HuH-7.5 (cell line): ENCODE data around the gene CWF19L2.
"Not testable (repeated sequence)": the region's sequence is repeated elsewhere in the genome, so short reads cannot be mapped to it uniquely, and the experiment has no call there.

ENCODE experiments used
- DNase-seq: peaks from one replicate; pipeline ENCODE4 v3.0.0; 2011; ENCODE audit warnings: low spot score

Gene CWF19L2

GRCh38 chr11:107457558-107458271, at the start of gene CWF19L2:
Gene CWF19L2 (minus strand): TSS chr11:107457825. CDS start chr11:107457816, 9 bp downstream.
- peak; percentile 43 for DNase-seq

- DNase-seq = no peak
These were observed 48.1 kb upstream of the CWF19L2 start for GRCh38 chr11:107505647-107506225.

GRCh38 chr11:107504981-107505380, 47.4 kb upstream of the CWF19L2 start:
- no peak for DNase-seq

- DNase-seq = no peak
These were observed 44.1 kb upstream of the CWF19L2 start for GRCh38 chr11:107501713-107502112.

- DNase-seq = not testable (repeated sequence)
These were observed 39.7 kb upstream of the CWF19L2 start for GRCh38 chr11:107497371-107497770.

GRCh38 chr11:107496011-107496410, 38.4 kb upstream of the CWF19L2 start:
- no peak for DNase-seq

- no peak for DNase-seq
These were observed 36.4 kb upstream of the CWF19L2 start for GRCh38 chr11:107494055-107494454.

- DNase-seq = no peak
These were observed 35.5 kb upstream of the CWF19L2 start for GRCh38 chr11:107493117-107493516.

- no peak for DNase-seq
These were observed 33.2 kb upstream of the CWF19L2 start for GRCh38 chr11:107490836-107491235.

GRCh38 chr11:107482234-107482633, 24.6 kb upstream of the CWF19L2 start:
- no peak for DNase-seq

GRCh38 chr11:107478922-107479321, 21.3 kb upstream of the CWF19L2 start:
- no peak for DNase-seq

- no peak for DNase-seq
These were observed 20.2 kb upstream of the CWF19L2 start for GRCh38 chr11:107477820-107478219.

- DNase-seq = no peak
These were observed 16.2 kb upstream of the CWF19L2 start for GRCh38 chr11:107473792-107474191.

GRCh38 chr11:107472966-107473365, 15.3 kb upstream of the CWF19L2 start:
- no peak for DNase-seq

- no peak for DNase-seq
These were observed 11.0 kb upstream of the CWF19L2 start for GRCh38 chr11:107468596-107468995.

GRCh38 chr11:107467696-107468095, 10.1 kb upstream of the CWF19L2 start:
- no peak for DNase-seq

- not testable (repeated sequence) for DNase-seq
These were observed 8.7 kb upstream of the CWF19L2 start for GRCh38 chr11:107466275-107466866.

- no peak for DNase-seq
These were observed 444 bp downstream of the CWF19L2 start for GRCh38 chr11:107457205-107457557.

- DNase-seq = no peak
These were observed 3.9 kb downstream of the CWF19L2 start for GRCh38 chr11:107453594-107454286.

- no peak for DNase-seq
These were observed 10.7 kb downstream of the CWF19L2 start for GRCh38 chr11:107446822-107447431.

GRCh38 chr11:107442715-107443215, 14.9 kb downstream of the CWF19L2 start:
- no peak for DNase-seq

- no peak for DNase-seq
These were observed 17.9 kb downstream of the CWF19L2 start for GRCh38 chr11:107439586-107440167.
